Small intestine (tissue), 7 donors: Measurements from ENCODE around the gene KLHL18. TPM values are rescaled to one million over a fixed set of nuclear protein-coding genes. Genes with fewer than 3 reads are reported as not detected.

ENCODE experiments used
- DNase-seq, 2 donors: peaks; one replicate each; pipeline versions ENCODE4 v3.0.0 to v3.0.0-alpha.2; 2013
- FAIRE-seq: peaks from 2 replicates; lab custom pipeline; 2012; peaks lifted over from hg19 to GRCh38; lab: Jason Lieb, UNC
- H3K27ac ChIP-seq, 3 donors: one replicate each; pipeline ENCODE4 v1.5.1; 2013; ENCODE audit warnings: low read length in 2 of 3, mild to moderate bottlenecking in 2 of 3, control low read depth in 1 of 3, inconsistent platforms in 1 of 3, low read depth in 1 of 3, moderate library complexity in 1 of 3
- H3K27me3 ChIP-seq, 3 donors: one replicate each; pipeline ENCODE4 v1.6.1; 2013; ENCODE audit warnings: low read length in 3 of 3, inconsistent platforms in 1 of 3; ENCODE audit not compliant: control insufficient read depth in 3 of 3, insufficient read depth in 3 of 3
- H3K36me3 ChIP-seq, 3 donors: one replicate each; pipeline ENCODE4 v1.6.1; 2013; ENCODE audit warnings: low read length in 3 of 3, inconsistent platforms in 1 of 3, low read depth in 1 of 3, mild to moderate bottlenecking in 1 of 3, moderate library complexity in 1 of 3; ENCODE audit not compliant: control insufficient read depth in 3 of 3, insufficient read depth in 2 of 3
- H3K4me1 ChIP-seq, 3 donors: one replicate each; pipeline ENCODE4 v1.6.1; 2013; ENCODE audit warnings: low read length in 2 of 3, inconsistent platforms in 1 of 3, low read depth in 1 of 3, mild to moderate bottlenecking in 1 of 3, moderate library complexity in 1 of 3; ENCODE audit not compliant: control insufficient read depth in 3 of 3, insufficient read depth in 2 of 3
- H3K4me3 ChIP-seq, 3 donors: one replicate each; pipeline ENCODE4 v1.5.1; 2013; ENCODE audit warnings: low read length in 3 of 3, control low read depth in 1 of 3, inconsistent platforms in 1 of 3, low read depth in 1 of 3, mild to moderate bottlenecking in 1 of 3, moderate library complexity in 1 of 3
- H3K9me3 ChIP-seq, 2 donors: one replicate each; pipeline ENCODE4 v1.6.1; 2013; ENCODE audit warnings: low read depth in 1 of 2, low read length in 1 of 2; ENCODE audit not compliant: control insufficient read depth in 2 of 2, insufficient read depth in 1 of 2
- WGBS, 3 donors: extraction: QIAGEN DNeasy Blood & Tissue Kit; methylation state at CpG; one replicate each; pipeline ENCODE4 v1.1.7; 2013; 5-methylcytosine and 5-hydroxymethylcytosine counted together
- polyA plus RNA-seq, 4 donors: library from polyadenylated mRNA; stranded (reverse) in 3 of 4; unstranded in 1 of 4; fragments of 200-250 nt in 3 of 4; fragments of 120-200 nt in 1 of 4; gene quantifications; one replicate each; pipeline versions ENCODE4 v1.2.1 to v1.2.3, GENCODE V29; 2013
- donor health status: healthy with polysubstance abuse.
- donor health status: control.
- donor health status: control.
- donor health status: Bipolar disorder and iron deficiency.
- donor health status: healthy.

Gene KLHL18
- polyA plus RNA-seq, 4 donors = 8.8 to 23.3 (median 17.6) TPM

DNA sequence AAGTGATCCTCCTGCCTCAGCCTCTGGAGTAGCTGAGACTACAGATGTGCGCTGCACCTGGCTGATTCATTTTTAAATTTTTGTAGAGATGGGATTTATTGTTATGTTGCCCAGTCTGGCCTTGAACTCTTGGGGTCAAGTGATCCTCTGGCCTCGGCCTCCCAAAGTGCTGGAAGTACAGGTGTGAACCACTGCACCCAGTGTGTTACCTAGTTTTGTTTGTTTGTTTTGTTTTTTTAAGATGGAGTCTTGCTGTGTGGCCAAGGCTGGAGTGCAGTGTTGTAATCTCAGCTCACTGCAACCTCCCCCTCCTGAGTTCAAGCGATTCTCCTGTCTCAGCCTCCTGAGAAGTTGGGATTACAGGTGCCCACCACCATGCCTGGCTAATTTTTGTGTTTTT lies 110.2 kb downstream of the KLHL18 start:
- Histone ChIP-seq H3K27ac (no peak overlapping the region), H3K9me3 (no peaks in the 10 kb centered on the region), H3K4me3 (no peak overlapping the region), H3K4me1 (peaks cover 0 to 3% (median 0%) of the 10 kb centered on the region in 3 donors), H3K27me3 (no peaks in the 10 kb centered on the region), H3K36me3 (peaks cover 0 to 51% (median 4%) of the 10 kb centered on the region in 3 donors)
- FAIRE-seq = no peak
- DNase-seq = no peak
- 95 to 100% (median 97%) methylated on average over 3 of the region's 3 CpGs for WGBS, 3 donors

DNA sequence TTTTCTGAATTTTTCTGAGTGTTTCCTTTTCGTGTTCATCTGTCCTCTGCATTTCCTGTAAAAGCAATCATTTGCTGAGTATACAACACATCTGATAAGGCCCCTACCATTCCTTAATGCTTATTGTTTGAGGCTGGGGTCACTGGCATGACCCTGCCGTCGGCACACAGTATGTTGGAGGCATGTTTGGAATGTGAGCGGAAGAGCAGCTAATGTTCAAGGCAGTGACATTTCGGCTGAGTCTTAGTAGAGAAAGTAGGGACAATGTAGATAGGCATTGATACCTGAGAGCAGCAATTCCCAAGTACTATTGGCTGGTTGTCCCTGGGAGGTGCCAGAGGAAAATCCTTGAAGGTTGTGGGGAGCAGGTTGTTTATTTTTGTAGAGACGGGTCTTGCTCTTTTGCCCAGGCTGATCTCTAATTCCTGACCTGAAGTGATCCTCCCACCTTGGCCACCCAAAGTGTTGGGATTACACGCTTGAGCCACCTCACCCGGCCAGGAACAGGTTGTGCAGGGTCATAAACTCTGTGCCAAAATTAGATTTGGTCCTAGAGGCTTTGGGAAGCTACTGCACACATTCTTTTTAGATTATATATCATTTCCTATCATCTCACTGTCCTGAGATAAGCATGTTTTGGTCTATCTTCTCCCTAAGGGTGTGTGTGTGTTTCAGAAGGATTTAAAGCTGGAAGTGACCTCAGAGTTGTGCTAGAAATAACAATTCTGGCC lies 111.6 kb downstream of the KLHL18 start:
- no peak for DNase-seq
- WGBS, 3 donors = 52 to 62% (median 55%) methylated on average over 8 of the region's 8 CpGs
- no peaks in the 10 kb centered on the region for H3K9me3 ChIP-seq
- FAIRE-seq = no peak
- no peaks in the 10 kb centered on the region for H3K27me3 ChIP-seq
- H3K4me3 ChIP-seq = no peak overlapping the region
- peaks cover 3 to 49% (median 5%) of the 10 kb centered on the region in 3 donors for H3K36me3 ChIP-seq
- peaks cover 0 to 3% (median 0%) of the 10 kb centered on the region in 3 donors for H3K4me1 ChIP-seq
- peak overlapping the region in 1 of 3 donors; percentile 8 for H3K27ac ChIP-seq

DNA sequence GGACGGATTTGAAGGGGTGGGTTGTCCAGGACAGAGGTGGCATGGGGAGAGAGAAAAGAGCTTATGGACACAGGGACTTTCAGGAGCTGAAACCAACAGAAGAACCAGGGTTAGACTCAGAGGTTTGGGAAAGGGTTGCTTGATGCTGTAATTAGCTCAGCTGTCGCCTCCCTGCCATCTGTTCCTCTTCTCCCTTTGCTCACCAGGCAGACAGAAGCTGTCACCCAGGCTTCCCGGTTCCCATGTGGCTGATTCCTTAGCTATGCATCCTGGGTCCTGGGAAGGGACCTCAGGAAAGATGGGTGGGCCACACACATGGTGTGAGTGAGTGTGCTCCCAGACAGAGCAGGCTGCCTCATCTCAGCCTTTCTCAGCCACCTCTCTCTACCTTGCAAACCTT lies 112.1 kb downstream of the KLHL18 start:
- Histone ChIP-seq H3K9me3 (no peaks in the 10 kb centered on the region), H3K36me3 (peaks cover 3 to 54% (median 5%) of the 10 kb centered on the region in 3 donors), H3K4me3 (no peak overlapping the region), H3K4me1 (peaks cover 0 to 3% (median 0%) of the 10 kb centered on the region in 3 donors), H3K27ac (no peak overlapping the region), H3K27me3 (no peaks in the 10 kb centered on the region)
- 60 to 87% (median 86%) methylated on average over 3 of the region's 3 CpGs for WGBS, 3 donors
- no peak for DNase-seq
- no peak for FAIRE-seq

Other genes starting within 250 kb of the KLHL18 start
- 10 to 100 TPM; 15.9 to 38.3 (median 18.7) TPM for gene SETD2, start 118.8 kb upstream of the KLHL18 start, polyA plus RNA-seq
- 10 to 100 TPM in 2 of 4 donors, 1 to 10 TPM in 2; 8.5 to 19.3 (median 9.9) TPM for gene KIF9, start 145 bp upstream of the KLHL18 start, polyA plus RNA-seq
- gene PTPN23, start 98.1 kb downstream of the KLHL18 start, polyA plus RNA-seq = 10 to 100 TPM; 10.3 to 34.3 (median 13.9) TPM
- gene SCAP, start 193.0 kb downstream of the KLHL18 start, polyA plus RNA-seq = 10 to 100 TPM; 43.8 to 71.7 (median 55.6) TPM
- 10 to 100 TPM; 27.8 to 35.3 (median 29.9) TPM for gene ELP6, start 230.8 kb downstream of the KLHL18 start, polyA plus RNA-seq